HCT116 (cell line): ENCODE results near the gene DGAT2L6. TPM values are rescaled to one million over a fixed set of nuclear protein-coding genes. Genes with fewer than 3 reads are reported as not detected.

Source experiments
- ATAC-seq: fragments of 200-7000 bp; cut with Tn5 transposase; 2 replicates; pipeline ENCODE4 v1.9.1; 2020; ENCODE audit warnings: mild to moderate bottlenecking, moderate library complexity
- BruUV-seq: library from RNA; stranded (reverse); fragments of 400-500 nt; replicated peaks from 2 replicates; lab custom pipeline; 2021; lab: Mats Ljungman, UMichigan
- CTCF ChIA-PET: fragments of 300-600 bp; sonication (Branson Sonifier 250); formaldehyde crosslinking; loops from one replicate; lab custom pipeline; 2021; ENCODE audit warnings: antibody characterized with exemption; lab: Charles Lee
- POLR2A ChIA-PET: fragments of 300-600, 350-600 bp; sonication (Branson Sonifier 250); formaldehyde crosslinking; loops from one replicate; lab custom pipeline; 2021; ENCODE audit warnings: antibody characterized with exemption; lab: Charles Lee
- RAD21 ChIA-PET, 2 experiments: fragments of 300-600 bp; sonication (Branson Sonifier 250); formaldehyde crosslinking; loops; one replicate each; lab custom pipeline; 2023; ENCODE audit warnings: low total read pairs in 2 of 2; ENCODE audit not compliant: uncharacterized antibody in 2 of 2, unreplicated experiment in 2 of 2, low non-redundant PET in 1 of 2; lab: Charles Lee
- DNase-seq: peaks from one replicate; pipeline ENCODE4 v3.0.0-alpha.2; 2010; ENCODE audit warnings: low read depth, low spot score
- H2AFZ ChIP-seq: fragments of 200-600 bp; shearing (Covaris generic), sonication (generic); 2 replicates; pipeline ENCODE4 v1.6.1; 2017; ENCODE audit warnings: low read depth, mixed run types, mixed read lengths, antibody characterized with exemption, low read length; ENCODE audit not compliant: poor library complexity, severe bottlenecking
- H3K27ac ChIP-seq: 2 replicates; pipeline ENCODE4 v1.5.1; 2012; ENCODE audit warnings: low read depth, low read length
- H3K27me3 ChIP-seq: fragments of 200-600 bp; sonication (generic); 2 replicates; pipeline ENCODE4 v1.6.1; 2016; ENCODE audit warnings: mixed run types, low read length, mixed read lengths; ENCODE audit not compliant: insufficient read depth
- H3K36me3 ChIP-seq, 2 experiments: fragments of 200-500 bp in 1 of 2; fragments of 200-600 bp in 1 of 2; sonication (Bioruptor generic) in 1 of 2; sonication (generic) in 1 of 2; 2 replicates each; pipeline versions ENCODE4 v1.5.1 to v1.6.1; 2014 to 2016; ENCODE audit warnings: low read length in 2 of 2, inconsistent platforms in 1 of 2, mixed read lengths in 1 of 2, mixed run types in 1 of 2; ENCODE audit not compliant: insufficient read depth in 2 of 2, control insufficient read depth in 1 of 2
- H3K4me1 ChIP-seq, 2 experiments: fragments of 200-600 bp in 1 of 2; sonication (generic) in 1 of 2; 2 replicates each; pipeline versions ENCODE4 v1.5.1 to v1.6.1; 2012 to 2017; ENCODE audit warnings: low read length in 2 of 2, inconsistent platforms in 1 of 2, mild to moderate bottlenecking in 1 of 2, mixed read lengths in 1 of 2, mixed run types in 1 of 2, moderate library complexity in 1 of 2; ENCODE audit not compliant: insufficient read depth in 2 of 2, control insufficient read depth in 1 of 2
- H3K4me2 ChIP-seq: fragments of 200-600 bp; sonication (generic); 2 replicates; pipeline ENCODE4 v1.6.1; 2017; ENCODE audit warnings: mixed run types, low read length, mixed read lengths
- H3K4me3 ChIP-seq, 2 experiments: fragments of 200-600 bp in 1 of 2; sonication (generic) in 1 of 2; replicated peaks in 1 of 2; 2 replicates each; pipeline ENCODE4 v1.5.1; 2011 to 2016; ENCODE audit warnings: low read length in 2 of 2, control low read depth in 1 of 2, low read depth in 1 of 2, mild to moderate bottlenecking in 1 of 2, mixed read lengths in 1 of 2, mixed run types in 1 of 2
- H3K79me2 ChIP-seq: fragments of 200-600 bp; sonication (generic); 2 replicates; pipeline ENCODE4 v1.6.1; 2017; ENCODE audit warnings: mild to moderate bottlenecking, mixed run types, low read length, moderate library complexity, mixed read lengths; ENCODE audit not compliant: insufficient read depth
- H3K9ac ChIP-seq: fragments of 200-600 bp; sonication (generic); 2 replicates; pipeline ENCODE4 v1.6.1; 2016; ENCODE audit warnings: low read length, mixed read lengths
- H3K9me2 ChIP-seq: fragments of 200-600 bp; sonication (generic), shearing (Covaris generic); 2 replicates; pipeline ENCODE4 v1.6.1; 2017; ENCODE audit warnings: mixed run types, mild to moderate bottlenecking, moderate library complexity; ENCODE audit not compliant: insufficient read depth
- H3K9me3 ChIP-seq, 2 experiments: fragments of 200-500 bp in 1 of 2; fragments of 200-600 bp in 1 of 2; sonication (Bioruptor generic) in 1 of 2; sonication (generic) in 1 of 2; 2 replicates each; pipeline ENCODE4 v1.6.1; 2014 to 2017; ENCODE audit warnings: low read length in 2 of 2, mixed read lengths in 2 of 2, inconsistent platforms in 1 of 2, low read depth in 1 of 2, mild to moderate bottlenecking in 1 of 2, mixed run types in 1 of 2, moderate library complexity in 1 of 2; ENCODE audit not compliant: control insufficient read depth in 1 of 2, insufficient read depth in 1 of 2
- H4K20me1 ChIP-seq: fragments of 200-600 bp; sonication (generic), shearing (Covaris generic); 2 replicates; pipeline ENCODE4 v1.6.1; 2017; ENCODE audit warnings: mixed run types, mild to moderate bottlenecking, moderate library complexity; ENCODE audit not compliant: insufficient read depth
- CBX3 ChIP-seq: IDR thresholded peaks from 2 replicates; pipeline ENCODE4 v1.6.1; 2012; ENCODE audit warnings: low read depth
- EGR1 ChIP-seq: IDR thresholded peaks from 2 replicates; pipeline ENCODE4 v1.6.1; 2012; ENCODE audit warnings: low read depth
- ELF1 ChIP-seq: IDR thresholded peaks from 2 replicates; pipeline ENCODE4 v1.6.1; 2012; ENCODE audit warnings: low read depth, borderline replicate concordance
- EZH2 ChIP-seq: fragments of 200-600 bp; sonication (generic); IDR thresholded peaks from 2 replicates; pipeline ENCODE4 v1.6.1; 2017; ENCODE audit warnings: antibody characterized with exemption, mixed run types
- EZH2phosphoT487 ChIP-seq: fragments of 200-600 bp; IDR thresholded peaks from 2 replicates; pipeline ENCODE4 v1.6.1; 2018; ENCODE audit warnings: antibody characterized with exemption, borderline replicate concordance
- FOSL1 ChIP-seq: IDR thresholded peaks from 2 replicates; pipeline ENCODE4 v1.6.1; 2012; ENCODE audit warnings: low read depth
- POLR2AphosphoS5 ChIP-seq: IDR thresholded peaks from 2 replicates; pipeline ENCODE4 v1.6.1; 2011; ENCODE audit warnings: mild to moderate bottlenecking, low read depth, low read length, moderate library complexity
- SIN3A ChIP-seq: IDR thresholded peaks from 2 replicates; pipeline ENCODE4 v1.6.1; 2012; ENCODE audit warnings: low read depth
- intact Hi-C: fragments of 100-400 bp; cut with micrococcal nuclease; formaldehyde crosslinking; loops from 2 replicates; pipeline ENCODE4 v1.10.0; 2022
- total RNA-seq: library from RNA; stranded (reverse); gene quantifications from one replicate; pipeline ENCODE4 v1.2.1, GENCODE V29; 2021; ENCODE audit not compliant: unreplicated experiment
- TF ChIP-seq, protein P1 (sequence below), 3 experiments: fragments of 200-600 bp in 1 of 3; sonication (generic) in 1 of 3; IDR thresholded peaks in 2 of 3; conservative IDR thresholded peaks in 1 of 3; 2 replicates each; pipeline ENCODE4 v1.5.1; 2012 to 2017; ENCODE audit warnings: low read depth in 2 of 3, low read length in 2 of 3, antibody characterized with exemption in 1 of 3, borderline replicate concordance in 1 of 3, control low read depth in 1 of 3, mild to moderate bottlenecking in 1 of 3, mixed read lengths in 1 of 3, mixed run types in 1 of 3, moderate library complexity in 1 of 3; ENCODE audit not compliant: insufficient read depth in 1 of 3

Gene DGAT2L6
- total RNA-seq, 1 experiment from 2014 or later = not detected

DNA sequence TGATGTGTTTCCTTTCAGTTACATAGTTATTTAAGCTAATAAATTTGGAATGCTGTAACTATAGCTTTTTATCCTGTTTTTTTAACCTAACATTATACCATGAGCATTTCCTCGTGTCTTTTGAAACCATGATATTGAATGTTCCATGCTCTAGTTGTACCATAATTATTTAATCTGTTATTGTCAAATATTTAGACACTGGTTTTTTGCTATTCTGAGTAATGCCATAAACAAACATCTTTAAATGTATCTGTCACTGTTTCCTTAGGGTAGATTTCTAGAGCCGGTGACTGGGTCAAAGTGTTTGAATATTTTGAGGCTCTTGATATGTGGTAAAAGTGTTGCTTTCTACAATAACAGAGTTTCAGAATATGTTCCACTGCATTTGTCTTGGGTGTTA lies 38.7 kb upstream of the DGAT2L6 start:
- POLR2A ChIA-PET = no interaction called here
- Histone ChIP-seq H3K4me2 (no peak overlapping the region), H3K4me3 (no peak overlapping the region), H3K9me2 (no peaks in the 10 kb centered on the region), H3K27ac (no peak overlapping the region), H4K20me1 (no peaks in the 10 kb centered on the region), H3K9me3 (no peaks in the 10 kb centered on the region), H3K79me2 (peaks cover 34% of the 10 kb centered on the region), H3K4me1 (peaks cover 8 to 9% of the 10 kb centered on the region in 2 experiments; a peak in 3 of 4 replicates), H3K27me3 (no peaks in the 10 kb centered on the region), H3K9ac (no peak overlapping the region), H3K36me3 (peaks cover 7 to 17% of the 10 kb centered on the region in 2 experiments; a peak in 2 of 4 replicates), H2AFZ (no peak overlapping the region)
- RAD21 ChIA-PET = no interaction called here
- CTCF ChIA-PET = no interaction called here
- ATAC-seq (no peak), DNase-seq (no peak)
- intact Hi-C loops = no loop called here
- no TSS peak for BruUV-seq
- TF ChIP-seq, protein P1, sequence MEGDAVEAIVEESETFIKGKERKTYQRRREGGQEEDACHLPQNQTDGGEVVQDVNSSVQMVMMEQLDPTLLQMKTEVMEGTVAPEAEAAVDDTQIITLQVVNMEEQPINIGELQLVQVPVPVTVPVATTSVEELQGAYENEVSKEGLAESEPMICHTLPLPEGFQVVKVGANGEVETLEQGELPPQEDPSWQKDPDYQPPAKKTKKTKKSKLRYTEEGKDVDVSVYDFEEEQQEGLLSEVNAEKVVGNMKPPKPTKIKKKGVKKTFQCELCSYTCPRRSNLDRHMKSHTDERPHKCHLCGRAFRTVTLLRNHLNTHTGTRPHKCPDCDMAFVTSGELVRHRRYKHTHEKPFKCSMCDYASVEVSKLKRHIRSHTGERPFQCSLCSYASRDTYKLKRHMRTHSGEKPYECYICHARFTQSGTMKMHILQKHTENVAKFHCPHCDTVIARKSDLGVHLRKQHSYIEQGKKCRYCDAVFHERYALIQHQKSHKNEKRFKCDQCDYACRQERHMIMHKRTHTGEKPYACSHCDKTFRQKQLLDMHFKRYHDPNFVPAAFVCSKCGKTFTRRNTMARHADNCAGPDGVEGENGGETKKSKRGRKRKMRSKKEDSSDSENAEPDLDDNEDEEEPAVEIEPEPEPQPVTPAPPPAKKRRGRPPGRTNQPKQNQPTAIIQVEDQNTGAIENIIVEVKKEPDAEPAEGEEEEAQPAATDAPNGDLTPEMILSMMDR (IDR thresholded peaks at IDR 0.05 in 2 of 3, conservative IDR thresholded peaks at IDR 0.05 in 1 of 3; ENCODE audit: borderline replicate concordance in 1 of 3, insufficient read depth in 1 of 3, low read depth in 2 of 3, low read length in 2 of 3) = no peak

GRCh38 chrX:70139736-70140135 lies 37.5 kb upstream of the DGAT2L6 start:
- no TSS peak for BruUV-seq
- Histone ChIP-seq H3K9me3 (no peaks in the 10 kb centered on the region), H3K4me1 (peaks cover 5% of the 10 kb centered on the region in 2 experiments; a peak in 3 of 4 replicates), H3K27ac (no peak overlapping the region), H3K9ac (no peak overlapping the region), H3K79me2 (peaks cover 24% of the 10 kb centered on the region), H2AFZ (no peak overlapping the region), H4K20me1 (no peaks in the 10 kb centered on the region), H3K36me3 (peaks cover 7 to 15% of the 10 kb centered on the region in 2 experiments; a peak in 2 of 4 replicates), H3K9me2 (no peaks in the 10 kb centered on the region), H3K4me2 (no peak overlapping the region), H3K27me3 (no peaks in the 10 kb centered on the region), H3K4me3 (no peak overlapping the region)
- RAD21 ChIA-PET = no interaction called here
- intact Hi-C loops = no loop called here
- ATAC-seq = no peak
- TF ChIP-seq EGR1 (no peak), EZH2 (no peak), ELF1 (no peak), EZH2phosphoT487 (no peak), POLR2AphosphoS5 (no peak), FOSL1 (no peak), SIN3A (no peak), CBX3 (no peak)
- TF ChIP-seq, protein P1 (IDR thresholded peaks at IDR 0.05 in 2 of 3, conservative IDR thresholded peaks at IDR 0.05 in 1 of 3; ENCODE audit: borderline replicate concordance in 1 of 3, insufficient read depth in 1 of 3, low read depth in 2 of 3, low read length in 2 of 3) = no peak
- no peak for DNase-seq
- CTCF ChIA-PET = no interaction called here
- POLR2A ChIA-PET = no interaction called here
